Measurements from ENCODE around the gene KRT5.

GRCh38 chr12:52552681-52553195, 32.5 kb upstream of the KRT5 start, which contains the start of gene KRT71:
- TF ChIP-seq POLR2A (IDR thresholded peaks at IDR 0.05) (no peak), CTCF (IDR thresholded peaks at IDR 0.05) (no peak)

Measured in prostate gland (tissue), 2 donors.